HG03571 (cell line): Measurements from ENCODE around the gene SAMD10.
A peak's percentile ranks its signal among the peaks of the same experiment; 100 is the strongest.
"Not testable (repeated sequence)": the region's sequence is repeated elsewhere in the genome, so short reads cannot be mapped to it uniquely, and the experiment has no call there.

ENCODE experiments used
- ATAC-seq: cut with Tn5 transposase; IDR thresholded peaks from one replicate; pipeline ENCODE4 v1.9.1; 2021; ENCODE audit not compliant: unreplicated experiment

SAMD10 gene

GRCh38 chr20:64003960-64004725 is 24.7 kb upstream of the SAMD10 start:
- ATAC-seq, result no peak

- ATAC-seq, result no peak
Observed at GRCh38 chr20:64001607-64002011, 22.2 kb upstream of the SAMD10 start.

GRCh38 chr20:64000906-64001305 is 21.5 kb upstream of the SAMD10 start:
- no peak for ATAC-seq

GRCh38 chr20:63982937-63983336 is 3.5 kb upstream of the SAMD10 start:
- ATAC-seq, result no peak

- peak; percentile 41 for ATAC-seq
Observed at GRCh38 chr20:63980806-63981728, 1.6 kb upstream of the SAMD10 start, which contains the start of gene PRPF6. Gene PRPF6, plus strand, starts transcription at chr20:63981132. Its CDS starts 114 bp downstream, at chr20:63981246.

GRCh38 chr20:63980317-63980805 is 919 bp upstream of the SAMD10 start:
- no peak for ATAC-seq

GRCh38 chr20:63979229-63979556 is 249 bp downstream of the SAMD10 start:
- no peak for ATAC-seq

GRCh38 chr20:63978319-63979228 is 868 bp downstream of the SAMD10 start:
- no peak for ATAC-seq

GRCh38 chr20:63977739-63978276 is 1.6 kb downstream of the SAMD10 start:
- ATAC-seq, result no peak

- no peak for ATAC-seq
Observed at GRCh38 chr20:63976980-63977738, 2.3 kb downstream of the SAMD10 start.

GRCh38 chr20:63976511-63976910 is 2.9 kb downstream of the SAMD10 start:
- ATAC-seq, result not testable (repeated sequence)

- no peak for ATAC-seq
Observed at GRCh38 chr20:63974402-63975200, 4.8 kb downstream of the SAMD10 start.

- ATAC-seq, result no peak
Observed at GRCh38 chr20:63973636-63974401, 5.6 kb downstream of the SAMD10 start.

- ATAC-seq, result no peak
Observed at GRCh38 chr20:63973160-63973479, 6.3 kb downstream of the SAMD10 start.

- ATAC-seq, result no peak
Observed at GRCh38 chr20:63972312-63973159, 6.9 kb downstream of the SAMD10 start.

GRCh38 chr20:63971960-63972311 is 7.5 kb downstream of the SAMD10 start:
- ATAC-seq, result not testable (repeated sequence)

GRCh38 chr20:63970714-63971431 is 8.6 kb downstream of the SAMD10 start:
- ATAC-seq, result no peak
